EH (cell line): Measurements from ENCODE around the gene CELA2B.
"Not testable (repeated sequence)": the region's sequence is repeated elsewhere in the genome, so short reads cannot be mapped to it uniquely, and the experiment has no call there.

Source experiments
- DNase-seq: peaks from one replicate; pipeline ENCODE4 v3.0.0-alpha.2; 2015; ENCODE audit warnings: low read depth

Gene CELA2B

DNA sequence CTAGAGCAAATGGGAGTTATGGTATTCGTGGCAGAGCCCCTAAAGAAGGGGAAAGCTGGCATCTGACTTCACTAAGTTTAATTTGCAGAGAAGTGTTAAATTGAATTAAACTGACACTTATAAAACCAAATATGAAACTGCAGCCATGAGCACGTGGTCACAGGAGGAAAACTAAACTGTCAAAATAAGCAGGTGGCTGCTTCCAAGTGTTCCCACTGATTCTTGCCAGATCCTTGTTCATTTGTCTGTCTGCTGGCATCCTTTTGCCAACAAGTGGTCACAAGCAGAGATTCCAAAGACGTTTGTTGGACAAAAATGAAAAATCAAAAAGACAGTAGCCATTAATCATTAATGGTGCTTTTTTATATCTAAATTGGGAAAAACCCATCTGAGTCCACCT, 6.5 kb upstream of the CELA2B start:
- no peak for DNase-seq

DNA sequence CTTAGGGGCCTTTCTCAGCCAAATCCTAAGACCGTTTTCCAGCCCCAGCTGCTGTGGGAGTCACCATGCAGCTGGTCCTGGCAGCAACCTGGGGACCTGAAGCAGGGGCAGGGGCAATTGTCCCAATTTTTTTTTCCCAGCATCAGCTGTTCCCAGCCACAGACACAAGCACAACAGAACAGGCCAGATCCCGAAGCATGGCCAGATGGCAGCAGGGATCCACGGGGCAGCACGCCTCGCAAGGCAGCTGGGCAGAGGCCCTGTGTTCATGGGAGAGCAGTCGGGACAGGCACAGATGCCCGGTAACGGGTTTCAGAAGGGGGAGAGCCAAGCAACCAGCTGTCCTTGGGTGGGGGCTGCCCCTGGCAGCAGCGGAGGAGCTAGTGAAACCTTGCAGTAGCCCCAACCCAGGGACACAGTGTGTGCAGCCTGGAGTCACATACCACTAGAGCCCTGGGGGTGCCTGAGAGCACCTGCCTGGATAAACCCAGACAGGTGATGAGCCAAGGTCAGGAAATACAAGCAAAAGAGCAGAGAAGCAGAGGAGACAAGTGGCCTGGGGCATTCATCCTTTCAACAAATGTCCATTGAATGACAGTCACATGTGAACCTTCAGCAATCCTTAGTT, 6.0 kb upstream of the CELA2B start:
- not testable (repeated sequence) for DNase-seq

DNA sequence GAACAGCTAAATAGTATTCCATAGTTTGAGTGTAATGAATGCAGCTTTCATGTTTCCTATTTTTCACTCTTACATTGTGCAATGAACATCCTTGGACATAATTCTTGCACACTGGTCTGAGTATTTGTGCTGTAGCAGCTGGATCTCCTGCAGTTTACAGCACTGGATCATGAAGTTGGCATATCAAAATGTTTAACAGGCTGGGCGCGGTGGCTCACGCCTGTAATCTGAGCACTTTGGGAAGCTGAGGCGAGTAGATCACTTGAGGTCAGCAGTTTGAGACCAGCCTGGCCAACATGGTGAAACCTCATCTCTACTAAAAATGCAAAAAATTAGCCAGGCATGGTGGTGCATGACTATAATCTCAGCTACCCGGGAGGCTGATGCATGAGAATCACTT, 4.8 kb upstream of the CELA2B start:
- DNase-seq: not testable (repeated sequence)

DNA sequence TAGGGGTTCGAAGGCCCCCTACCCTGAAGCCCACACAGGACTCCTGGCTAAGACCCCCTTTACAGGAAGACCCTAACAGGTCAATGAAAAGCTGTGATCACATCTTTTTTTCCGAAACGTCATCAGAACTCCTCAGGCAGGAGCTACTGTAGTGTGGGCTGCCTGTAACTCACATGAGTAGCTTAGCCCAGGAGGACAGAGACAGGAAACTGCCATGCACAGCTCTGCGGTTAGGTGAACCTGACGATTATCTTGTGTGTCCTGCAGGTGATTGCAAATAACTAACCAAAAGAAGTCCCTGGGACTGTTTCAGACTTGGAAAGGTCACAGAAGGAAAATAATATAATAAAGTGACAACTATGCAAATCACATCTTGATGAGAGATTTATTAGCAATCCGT, 4.2 kb upstream of the CELA2B start:
- DNase-seq: not testable (repeated sequence)

DNA sequence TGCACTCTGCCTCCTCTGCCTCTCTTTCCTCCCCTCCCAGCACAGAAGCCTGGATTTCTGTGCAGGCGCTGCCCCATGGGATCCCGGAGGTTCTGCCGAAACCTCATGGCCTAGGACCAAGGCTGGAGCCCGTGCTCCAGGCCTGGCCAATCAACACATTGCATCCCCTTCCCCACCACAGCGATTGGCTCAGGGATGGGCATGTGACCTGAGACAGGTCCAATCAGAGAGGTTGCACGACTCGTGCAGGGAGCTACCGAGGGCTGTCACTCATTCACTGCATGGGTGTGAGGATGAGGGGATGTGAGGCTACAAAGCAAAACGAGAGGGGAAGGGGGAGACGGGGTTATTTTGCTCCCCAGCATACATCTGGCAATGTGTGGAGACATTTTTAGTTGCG, 3.3 kb upstream of the CELA2B start:
- DNase-seq: no peak

DNA sequence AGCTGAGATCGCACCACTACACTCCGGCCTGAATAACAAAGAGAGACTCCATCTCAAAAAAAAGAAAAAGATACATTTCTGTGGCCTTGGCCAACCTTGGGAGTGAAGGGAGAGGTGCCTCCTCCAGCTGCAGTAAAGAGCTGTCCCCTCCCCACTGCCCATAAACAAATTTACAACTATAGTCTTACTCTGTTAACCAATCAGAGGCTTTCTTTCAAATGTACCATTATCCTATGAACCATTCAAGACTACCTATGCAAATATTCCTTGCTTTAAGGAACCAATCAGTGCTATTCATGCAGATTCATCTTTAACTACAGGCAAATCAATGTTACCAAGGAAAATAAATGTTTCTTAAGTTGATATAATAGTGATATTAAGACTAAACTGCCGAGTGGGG, 1.0 kb downstream of the CELA2B start:
- DNase-seq: no peak

DNA sequence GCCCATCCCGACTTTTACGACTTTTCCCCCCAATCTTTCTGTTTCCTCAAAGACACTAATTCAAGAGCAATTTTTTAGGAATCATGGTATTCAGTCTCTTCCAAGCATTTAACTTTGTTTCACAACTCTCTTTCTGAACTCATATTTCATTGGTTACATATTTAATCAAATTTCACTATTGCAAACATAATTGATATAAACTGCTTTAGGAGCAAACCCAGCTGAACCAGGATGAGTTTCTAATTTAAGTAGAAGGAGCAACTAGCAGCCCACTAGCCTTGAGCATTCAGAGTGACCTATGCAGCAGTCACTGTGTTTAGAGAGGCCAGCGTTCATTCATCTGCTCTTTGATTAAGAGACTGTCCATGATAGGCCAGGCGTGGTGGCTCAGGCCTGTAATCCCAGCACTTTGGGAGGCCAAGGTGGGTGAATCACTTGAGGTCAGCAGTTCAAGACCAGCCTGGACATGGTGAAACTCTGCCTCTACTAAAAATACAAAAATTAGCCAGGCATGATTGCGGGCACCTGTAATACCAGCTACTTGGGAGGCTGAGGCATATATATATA, 1.8 kb downstream of the CELA2B start:
- no peak for DNase-seq

DNA sequence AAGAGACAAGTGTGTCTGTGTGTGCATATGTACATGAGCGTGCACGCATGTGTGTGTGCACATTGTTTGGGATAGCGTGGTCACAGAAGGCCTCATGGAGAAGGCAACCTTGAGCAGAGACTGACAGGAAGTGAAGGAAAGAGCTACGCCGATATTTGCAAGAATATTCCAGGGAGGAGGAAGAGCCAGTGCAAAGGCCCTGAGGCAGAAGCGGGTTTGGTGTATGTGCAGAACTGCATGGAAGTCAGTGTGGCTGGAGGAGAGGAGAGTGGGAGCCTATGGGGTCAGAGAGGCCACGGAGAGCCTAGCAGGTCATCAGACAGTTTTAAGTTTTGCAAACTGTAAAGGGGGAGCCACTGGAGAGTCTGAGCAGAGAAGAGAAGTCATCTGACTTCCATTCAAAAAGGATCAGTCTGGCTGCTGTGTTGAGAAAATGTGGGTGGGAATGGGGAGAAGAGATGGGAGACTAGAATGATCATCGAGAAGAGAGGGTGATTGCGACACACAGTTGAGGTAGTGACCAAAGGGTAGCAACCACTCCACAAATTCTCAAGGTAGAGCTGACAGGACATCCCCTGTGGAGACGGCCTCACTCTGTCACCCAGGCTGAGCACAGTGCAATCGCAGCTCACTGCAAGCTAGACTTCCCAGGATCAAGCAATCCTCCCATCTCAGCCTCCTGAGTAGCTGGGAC, 3.9 kb downstream of the CELA2B start:
- DNase-seq: no peak

DNA sequence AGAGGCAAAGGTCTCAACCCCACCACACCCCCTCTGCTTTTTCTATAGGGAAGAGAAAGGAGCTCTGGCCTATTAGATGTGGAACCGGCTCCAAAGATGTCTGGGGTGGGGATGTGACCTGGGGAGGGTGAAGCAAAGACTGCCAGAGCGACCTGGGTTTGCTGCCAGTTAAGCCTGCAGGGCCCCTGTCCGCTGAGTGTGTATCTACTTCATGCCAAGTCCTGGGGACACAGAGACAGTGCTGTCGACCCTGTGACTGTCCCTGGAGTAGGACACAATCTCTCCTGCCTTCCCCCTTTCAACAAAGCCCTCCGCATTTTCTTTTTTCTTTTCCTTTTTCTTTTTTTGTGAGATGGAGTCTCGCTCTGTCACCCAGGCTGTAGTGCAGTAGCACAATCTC, 6.6 kb downstream of the CELA2B start:
- DNase-seq: not testable (repeated sequence)

DNA sequence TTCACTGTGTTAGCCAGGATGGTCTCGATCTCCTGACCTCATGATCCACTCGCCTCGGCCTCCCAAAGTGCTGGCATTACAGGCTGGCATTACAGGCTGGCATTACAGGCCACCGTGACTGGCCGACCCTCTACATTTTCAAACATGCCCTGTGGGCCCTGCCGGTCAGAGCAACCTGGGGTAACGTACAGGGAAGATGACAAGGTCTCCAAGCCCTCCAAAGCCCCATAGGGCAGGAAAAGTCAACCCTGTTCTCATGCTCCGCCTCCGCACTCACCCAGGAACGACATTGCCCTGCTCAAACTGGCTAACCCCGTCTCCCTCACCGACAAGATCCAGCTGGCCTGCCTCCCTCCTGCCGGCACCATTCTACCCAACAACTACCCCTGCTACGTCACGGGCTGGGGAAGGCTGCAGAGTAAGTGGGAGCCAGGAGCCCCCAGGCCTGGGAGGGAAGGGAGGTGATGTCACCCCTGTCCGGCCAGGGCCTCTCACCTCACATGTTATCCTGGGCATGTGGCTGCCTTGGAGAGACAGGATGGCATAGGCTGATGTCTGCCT, 7.2 kb downstream of the CELA2B start:
- not testable (repeated sequence) for DNase-seq

DNA sequence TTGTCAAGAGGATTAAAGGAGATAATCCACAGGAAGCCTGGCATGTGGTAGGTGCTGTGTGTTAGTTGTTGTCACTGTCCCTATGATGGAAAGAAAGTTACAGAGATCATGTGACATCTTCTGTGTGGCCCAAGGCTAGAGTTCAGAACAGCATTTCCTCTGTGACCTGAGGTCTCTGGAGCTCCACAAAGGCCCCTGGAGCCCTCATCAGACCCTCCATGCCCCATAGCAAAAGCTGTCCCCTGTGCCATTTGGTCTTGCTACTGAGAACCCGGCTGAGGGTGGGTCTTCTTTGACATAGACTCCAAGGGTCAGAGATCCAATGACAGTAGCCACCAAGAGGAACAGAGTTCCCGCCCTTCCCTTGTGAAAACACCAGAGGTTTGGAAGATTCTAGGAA, 8.1 kb downstream of the CELA2B start:
- no peak for DNase-seq

DNA sequence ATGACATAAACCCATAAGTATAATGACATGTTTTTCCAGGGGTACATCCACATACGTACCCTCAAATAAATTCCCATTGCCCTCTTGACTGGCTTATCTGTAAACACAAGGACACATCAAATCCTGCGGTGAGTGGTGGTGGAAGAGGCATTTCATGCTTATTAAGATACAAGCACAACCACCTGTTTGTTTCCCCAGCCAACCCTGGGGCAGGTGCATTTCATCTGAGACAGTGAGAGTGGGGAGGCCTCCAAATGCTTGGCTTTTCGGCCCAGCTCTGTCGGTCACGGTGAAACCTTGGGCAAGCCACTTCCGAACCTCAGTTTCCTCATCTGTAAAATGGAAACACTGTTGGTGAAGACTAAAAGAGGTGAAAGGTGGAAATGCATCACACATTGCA, 8.5 kb downstream of the CELA2B start:
- DNase-seq: not testable (repeated sequence)

DNA sequence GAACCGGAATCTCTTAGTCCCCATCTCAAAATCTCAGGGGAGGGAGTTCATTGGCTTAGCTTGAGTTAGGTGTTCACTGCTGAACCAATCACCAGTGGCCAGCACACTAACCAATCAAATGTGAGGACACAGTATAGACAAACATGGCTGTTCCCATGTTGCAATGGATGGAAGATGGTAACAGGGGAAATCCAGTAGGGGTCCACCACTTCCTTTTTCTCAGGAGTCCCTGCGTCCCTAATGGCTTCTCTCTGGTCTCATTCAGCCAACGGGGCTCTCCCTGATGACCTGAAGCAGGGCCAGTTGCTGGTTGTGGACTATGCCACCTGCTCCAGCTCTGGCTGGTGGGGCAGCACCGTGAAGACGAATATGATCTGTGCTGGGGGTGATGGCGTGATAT, 9.7 kb downstream of the CELA2B start:
- no peak for DNase-seq

DNA sequence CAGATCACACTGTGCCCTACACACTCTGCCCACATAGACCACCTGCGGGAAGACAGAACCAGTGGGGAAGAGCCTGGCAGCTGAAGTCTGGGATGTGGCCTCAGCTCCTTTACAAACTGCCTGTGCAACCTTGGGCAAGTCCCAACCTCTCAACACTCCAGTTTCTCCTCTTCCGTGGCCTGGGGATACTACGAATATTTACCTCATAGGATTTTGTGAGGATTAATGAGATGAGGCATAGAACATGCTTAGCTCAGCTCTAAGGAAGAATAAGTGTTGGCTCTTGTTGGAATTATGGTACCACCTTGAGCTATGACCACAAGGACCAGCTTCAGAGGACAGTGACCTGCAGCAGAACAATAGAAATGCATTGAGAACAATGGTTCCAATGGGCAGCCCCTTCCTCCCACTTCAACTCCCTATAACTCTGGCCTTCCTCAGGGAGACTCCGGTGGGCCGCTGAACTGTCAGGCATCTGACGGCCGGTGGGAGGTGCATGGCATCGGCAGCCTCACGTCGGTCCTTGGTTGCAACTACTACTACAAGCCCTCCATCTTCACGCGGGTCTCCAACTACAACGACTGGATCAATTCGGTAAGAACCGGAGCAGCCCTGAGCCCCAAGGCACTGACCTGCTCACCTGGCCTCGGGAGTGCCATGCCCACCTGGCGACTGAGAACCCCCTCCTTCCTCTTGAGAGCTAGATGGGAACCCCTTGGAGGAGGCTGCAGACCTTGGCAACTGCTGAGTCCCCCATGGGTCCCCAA, 11.1 kb downstream of the CELA2B start:
- DNase-seq: not testable (repeated sequence)

DNA sequence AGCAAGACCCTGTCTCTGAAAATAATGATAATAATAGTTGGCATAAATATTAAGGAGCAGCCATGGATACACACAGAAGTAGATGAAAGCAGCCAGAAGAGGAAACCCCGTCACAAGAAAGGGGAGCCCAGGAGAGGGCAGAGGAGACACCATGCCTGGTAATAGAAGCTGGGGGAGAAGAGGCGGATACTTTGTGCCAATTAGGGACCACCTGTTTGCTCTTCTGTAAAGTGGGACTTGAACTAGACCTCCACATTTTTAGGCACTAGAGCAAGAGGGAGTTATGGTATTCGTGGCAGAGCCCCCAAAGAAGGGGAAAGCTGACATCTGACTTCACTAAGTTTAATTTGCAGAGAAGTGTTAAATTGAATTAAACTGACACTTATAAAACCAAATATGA, 12.5 kb downstream of the CELA2B start:
- DNase-seq: no peak

DNA sequence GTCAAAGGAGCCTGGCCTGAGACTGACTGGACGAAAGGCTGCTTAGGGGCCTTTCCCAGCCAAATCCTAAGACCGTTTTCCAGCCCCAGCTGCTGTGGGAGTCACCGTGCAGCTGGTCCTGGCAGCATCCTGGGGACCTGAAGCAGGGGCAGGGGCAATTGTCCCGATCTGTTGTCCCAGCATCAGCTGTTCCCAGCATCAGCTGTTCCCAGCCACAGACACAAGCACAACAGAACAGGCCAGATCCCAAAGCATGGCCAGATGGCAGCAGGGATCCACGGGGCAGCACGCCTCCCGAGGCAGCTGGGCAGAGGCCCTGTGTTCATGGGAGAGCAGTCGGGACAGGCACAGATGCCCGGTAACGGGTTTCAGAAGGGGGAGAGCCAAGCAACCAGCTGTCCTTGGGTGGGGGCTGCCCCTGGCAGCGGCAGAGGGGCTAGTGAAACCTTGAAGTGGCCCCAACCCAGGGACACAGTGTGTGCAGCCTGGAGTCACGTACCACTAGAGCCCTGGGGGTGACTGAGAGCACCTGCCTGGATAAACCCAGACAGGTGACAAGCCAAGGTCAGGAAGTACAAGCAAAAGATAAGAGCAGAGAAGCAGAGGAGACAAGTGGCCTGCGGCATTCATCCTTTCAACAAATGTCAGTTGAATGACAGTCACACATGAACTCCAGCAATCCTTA, 13.3 kb downstream of the CELA2B start:
- DNase-seq: no peak

DNA sequence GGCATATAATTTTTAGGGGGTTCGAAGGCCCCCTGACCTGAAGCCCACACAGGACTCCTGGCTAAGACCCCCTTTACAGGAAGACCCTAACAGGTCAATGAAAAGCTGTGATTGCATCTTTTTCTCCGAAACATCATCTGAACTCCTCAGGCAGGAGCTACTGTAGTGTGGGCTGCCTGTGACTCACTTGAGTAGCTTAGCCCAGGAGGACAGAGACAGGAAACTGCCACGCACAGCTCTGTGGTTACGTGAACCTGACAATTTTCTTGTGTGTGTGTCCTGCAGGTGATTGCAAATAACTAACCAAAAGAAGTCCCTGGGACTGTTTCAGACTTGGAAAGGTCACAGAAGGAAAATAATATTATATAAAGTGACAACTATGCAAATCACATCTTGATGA, 15.1 kb downstream of the CELA2B start:
- peak; percentile 11 for DNase-seq

DNA sequence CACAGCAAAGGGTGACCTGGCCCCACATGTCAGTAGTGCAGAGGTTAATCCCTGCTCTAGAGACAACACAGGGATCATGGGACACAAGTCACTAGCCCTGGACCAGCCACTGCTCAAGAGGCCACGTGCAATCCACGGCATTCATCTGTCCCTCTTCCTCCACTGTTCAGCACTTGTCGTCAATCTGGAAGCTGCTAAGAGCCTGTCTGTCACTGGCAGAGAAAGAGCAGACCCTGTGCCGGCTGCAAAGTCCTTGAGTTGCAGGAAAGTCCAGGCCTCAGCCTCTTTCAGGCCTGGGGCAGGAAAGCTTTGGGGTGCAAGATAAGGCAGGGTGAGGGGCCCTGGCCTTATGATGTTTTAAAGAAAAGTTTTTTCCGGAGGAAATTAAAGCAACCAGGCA, 16.7 kb downstream of the CELA2B start:
- no peak for DNase-seq

DNA sequence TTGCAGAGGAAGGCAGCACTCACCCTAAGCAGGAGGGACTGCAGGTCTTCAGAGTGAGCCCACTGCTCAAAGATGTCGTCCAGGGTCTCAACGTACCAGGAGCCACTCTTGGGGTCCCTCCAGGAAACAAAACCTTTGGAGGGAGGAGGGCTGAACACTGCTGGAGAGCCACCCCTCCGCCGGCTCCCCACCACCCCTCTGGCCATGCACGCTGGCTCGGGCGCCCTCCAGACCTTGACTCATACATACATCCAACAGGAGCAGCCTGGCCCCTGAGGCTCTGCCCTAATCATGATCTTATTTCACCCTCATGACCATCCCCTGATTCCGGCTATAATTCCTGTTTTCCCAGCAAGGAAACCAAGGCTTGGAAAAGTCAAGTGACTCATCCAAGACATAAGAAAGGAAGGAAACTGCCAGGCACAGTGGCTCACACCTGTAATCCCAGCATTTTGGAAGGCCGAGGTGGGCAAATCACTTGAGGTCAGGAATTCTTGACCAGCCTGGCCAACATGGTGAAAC, 18.0 kb downstream of the CELA2B start:
- no peak for DNase-seq

DNA sequence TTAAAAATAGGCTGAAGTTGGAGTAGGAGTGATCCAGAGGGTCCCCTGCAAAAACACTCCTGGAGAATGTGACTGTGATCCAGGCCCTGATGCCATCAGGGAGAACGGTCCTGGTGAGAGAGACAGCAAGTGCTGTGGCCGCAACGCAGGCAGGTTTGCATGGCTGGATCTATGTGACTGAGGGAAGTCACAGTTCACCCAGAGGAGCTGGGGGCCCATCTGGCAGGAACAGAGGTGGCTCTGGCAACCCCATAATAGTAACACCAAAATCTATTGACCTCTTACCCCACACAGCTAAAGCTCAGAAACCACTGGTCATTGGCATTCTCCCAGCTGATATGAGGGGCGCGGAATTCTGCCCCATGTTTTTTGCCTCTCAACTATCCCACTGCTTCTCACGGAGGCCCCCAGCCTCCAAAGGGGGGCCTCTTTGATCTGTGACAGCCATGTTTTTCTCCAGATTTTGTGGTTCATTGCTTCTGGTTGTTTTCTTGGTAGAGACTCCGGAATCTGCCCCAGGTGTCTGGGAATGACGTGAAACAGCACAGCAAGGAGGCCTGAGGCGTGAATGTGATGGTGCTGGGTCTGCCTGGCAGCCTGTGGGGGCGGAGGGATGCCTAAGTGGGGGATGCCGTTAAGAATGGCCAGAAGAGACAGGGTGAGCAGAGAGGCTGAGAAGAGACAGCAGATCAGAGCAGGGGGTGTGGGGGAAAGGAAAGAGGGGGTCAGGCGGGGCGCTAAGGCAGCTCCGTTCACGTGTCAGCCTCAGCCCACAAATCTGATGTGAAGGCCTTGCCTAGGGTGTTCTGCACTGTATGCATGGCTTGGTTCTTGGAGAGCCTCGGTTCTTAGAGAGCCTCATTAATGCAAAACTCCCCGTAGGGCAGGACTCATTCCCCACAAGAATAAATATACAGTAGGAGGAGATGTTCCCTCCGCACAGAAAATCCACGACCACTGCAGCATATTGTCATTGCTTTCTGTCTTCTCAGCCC, 24.6 kb downstream of the CELA2B start:
- DNase-seq: no peak
